KG1 (cell line): ENCODE measurements around the gene NOS3.
"Not testable (repeated sequence)": the region's sequence is repeated elsewhere in the genome, so short reads cannot be mapped to it uniquely, and the experiment has no call there.

Source experiments
- DNase-seq: peaks from one replicate; lab custom pipeline; 2025; lab: John Stamatoyannopoulos, UW

NOS3 gene

GRCh38 chr7:151000897-151001495 is 10.2 kb downstream of the NOS3 start:
- DNase-seq, result no peak

DNA sequence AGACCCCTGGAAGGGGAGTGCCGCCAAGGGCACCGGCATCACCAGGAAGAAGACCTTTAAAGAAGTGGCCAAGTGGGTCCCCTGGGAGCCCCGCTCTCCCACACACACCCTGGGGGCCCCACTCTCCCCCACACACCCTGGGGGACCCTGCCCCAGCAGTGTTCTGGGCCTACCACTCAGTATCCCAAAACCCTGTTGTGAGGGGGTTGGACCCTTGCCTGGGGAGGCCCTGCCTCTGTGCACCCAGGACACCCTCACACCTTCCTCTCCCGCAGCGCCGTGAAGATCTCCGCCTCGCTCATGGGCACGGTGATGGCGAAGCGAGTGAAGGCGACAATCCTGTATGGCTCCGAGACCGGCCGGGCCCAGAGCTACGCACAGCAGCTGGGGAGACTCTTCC is 10.7 kb downstream of the NOS3 start:
- DNase-seq, result no peak

- DNase-seq, result no peak
Observed at GRCh38 chr7:151003572-151003971, 12.8 kb downstream of the NOS3 start.

- no peak for DNase-seq
Observed at GRCh38 chr7:151005566-151005965, 14.7 kb downstream of the NOS3 start.

DNA sequence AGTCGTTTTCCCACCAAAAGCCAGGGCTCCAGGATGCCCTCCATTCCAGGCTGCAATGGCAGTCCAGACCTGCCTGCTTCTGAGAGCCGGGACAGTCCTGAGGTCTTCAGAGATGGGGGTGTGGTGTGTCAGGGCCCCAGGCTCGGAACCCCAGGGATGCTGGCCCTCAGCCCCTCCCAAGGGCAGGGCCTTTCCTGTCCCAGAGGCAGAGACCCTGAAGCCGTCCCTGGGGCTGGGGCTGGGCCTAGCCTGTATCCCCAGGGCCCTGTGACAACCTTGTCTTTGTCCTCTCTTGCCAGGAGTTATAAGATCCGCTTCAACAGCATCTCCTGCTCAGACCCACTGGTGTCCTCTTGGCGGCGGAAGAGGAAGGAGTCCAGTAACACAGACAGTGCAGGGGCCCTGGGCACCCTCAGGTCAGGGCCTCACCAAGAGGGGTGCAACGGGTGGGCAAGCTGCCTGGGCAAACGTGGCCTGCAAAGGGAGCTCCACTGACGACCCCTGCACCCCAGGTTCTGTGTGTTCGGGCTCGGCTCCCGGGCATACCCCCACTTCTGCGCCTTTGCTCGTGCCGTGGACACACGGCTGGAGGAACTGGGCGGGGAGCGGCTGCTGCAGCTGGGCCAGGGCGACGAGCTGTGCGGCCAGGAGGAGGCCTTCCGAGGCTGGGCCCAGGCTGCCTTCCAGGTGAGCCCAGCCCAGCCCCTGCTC is 15.9 kb downstream of the NOS3 start:
- no peak for DNase-seq

DNA sequence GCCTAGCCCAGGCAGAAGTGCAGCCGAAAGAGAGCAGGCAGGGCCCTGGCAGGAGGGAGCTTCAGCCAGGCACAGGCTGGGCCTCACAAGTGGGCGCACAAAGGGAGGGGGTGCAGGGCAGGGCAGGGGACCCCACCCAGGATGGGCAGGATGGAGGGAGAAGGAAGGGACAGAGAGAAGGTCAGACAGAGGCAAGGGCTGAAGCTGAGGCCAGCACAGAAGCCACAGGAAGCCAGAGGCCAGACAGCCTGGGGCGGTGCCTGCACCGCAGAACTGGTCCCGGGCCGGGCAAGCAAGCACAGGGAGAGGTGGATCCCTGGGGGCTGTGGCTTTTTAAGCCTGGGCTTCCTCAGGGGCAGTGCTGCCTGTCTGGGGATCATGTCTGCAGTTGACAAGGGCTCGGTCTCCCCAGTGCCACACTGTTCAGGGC is 16.7 kb downstream of the NOS3 start:
- DNase-seq, result no peak

GRCh38 chr7:151008143-151008510 is 17.3 kb downstream of the NOS3 start:
- DNase-seq, result no peak

- DNase-seq, result no peak
Observed at GRCh38 chr7:151008511-151009323, 17.9 kb downstream of the NOS3 start.

DNA sequence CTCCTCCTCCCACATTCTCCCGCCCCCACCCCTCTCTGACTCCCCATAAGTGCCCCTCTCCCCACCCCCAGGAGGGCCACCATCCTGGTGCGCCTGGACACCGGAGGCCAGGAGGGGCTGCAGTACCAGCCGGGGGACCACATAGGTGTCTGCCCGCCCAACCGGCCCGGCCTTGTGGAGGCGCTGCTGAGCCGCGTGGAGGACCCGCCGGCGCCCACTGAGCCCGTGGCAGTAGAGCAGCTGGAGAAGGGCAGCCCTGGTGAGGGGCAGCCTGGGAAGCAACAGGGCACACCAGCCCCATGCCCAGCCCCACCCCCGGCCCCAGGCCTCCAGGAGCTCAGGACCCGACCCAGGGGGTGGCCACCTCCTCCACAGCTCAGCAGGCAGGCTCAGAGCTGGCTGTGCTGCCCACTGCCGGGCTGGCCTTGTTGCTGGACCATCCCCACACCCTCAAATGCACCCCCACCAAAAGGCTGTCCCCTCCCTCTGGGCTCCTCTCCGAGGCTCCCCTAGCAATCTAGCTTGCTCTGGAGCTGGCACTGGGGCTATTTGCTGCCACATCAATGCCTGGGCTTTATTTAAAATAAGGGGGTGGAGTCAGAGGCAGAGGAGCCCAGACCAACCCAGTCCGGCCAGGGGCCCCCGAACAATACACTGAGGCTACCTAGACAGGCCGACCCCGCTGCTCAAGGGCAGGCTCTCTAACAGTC is 18.7 kb downstream of the NOS3 start:
- DNase-seq, result no peak

- no peak for DNase-seq
Observed at GRCh38 chr7:151010037-151010306, 19.2 kb downstream of the NOS3 start.

GRCh38 chr7:151010307-151011096 is 19.7 kb downstream of the NOS3 start:
- no peak for DNase-seq

- DNase-seq, result no peak
Observed at GRCh38 chr7:151011097-151011409, 20.2 kb downstream of the NOS3 start.

DNA sequence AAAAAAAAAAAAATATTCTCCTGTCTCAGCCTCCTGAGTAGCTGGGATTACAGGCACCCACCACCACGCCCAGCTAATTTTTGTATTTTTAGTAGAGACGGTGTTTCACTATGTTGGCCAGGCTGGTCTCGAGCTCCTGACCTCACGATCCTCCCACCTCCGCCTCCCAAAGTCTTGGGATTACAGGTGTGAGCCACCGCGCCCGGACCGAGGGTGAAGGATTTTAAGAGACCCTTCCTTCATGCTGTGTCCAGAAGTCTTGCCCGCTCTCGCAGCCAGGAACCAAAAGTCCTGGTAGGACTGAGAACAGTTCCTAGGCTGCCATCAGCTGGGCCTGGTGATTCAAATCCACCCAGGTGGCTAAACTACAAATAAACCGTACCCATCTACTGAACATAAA is 20.8 kb downstream of the NOS3 start:
- DNase-seq, result not testable (repeated sequence)

DNA sequence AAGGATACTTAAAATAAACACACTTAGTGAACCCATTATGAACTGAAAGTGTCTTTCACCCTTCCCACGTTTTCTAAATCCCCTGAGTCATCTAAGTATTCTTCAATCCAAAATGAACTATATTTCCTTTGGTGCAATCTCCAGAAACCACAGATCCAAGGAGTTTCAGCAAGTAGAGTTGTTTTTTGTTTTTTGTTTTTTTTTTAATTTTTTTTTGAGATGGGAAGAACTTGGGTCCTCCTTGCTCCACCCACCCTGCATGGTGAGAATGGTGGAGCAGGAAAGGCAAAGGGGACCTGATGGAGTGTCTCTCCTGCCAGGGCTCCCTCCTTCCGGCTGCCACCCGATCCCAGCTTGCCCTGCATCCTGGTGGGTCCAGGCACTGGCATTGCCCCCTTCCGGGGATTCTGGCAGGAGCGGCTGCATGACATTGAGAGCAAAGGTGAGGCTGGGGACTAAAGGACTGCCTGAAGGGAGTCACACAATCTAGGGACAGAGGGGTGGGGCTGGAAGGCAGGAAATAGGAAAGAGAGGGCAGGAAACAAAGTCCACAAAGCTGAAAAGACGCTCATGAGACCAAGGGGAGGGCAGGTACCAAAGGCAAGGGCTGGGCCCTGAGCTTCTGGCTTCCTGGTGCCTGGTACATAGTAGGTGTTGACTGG is 21.3 kb downstream of the NOS3 start:
- DNase-seq, result no peak

DNA sequence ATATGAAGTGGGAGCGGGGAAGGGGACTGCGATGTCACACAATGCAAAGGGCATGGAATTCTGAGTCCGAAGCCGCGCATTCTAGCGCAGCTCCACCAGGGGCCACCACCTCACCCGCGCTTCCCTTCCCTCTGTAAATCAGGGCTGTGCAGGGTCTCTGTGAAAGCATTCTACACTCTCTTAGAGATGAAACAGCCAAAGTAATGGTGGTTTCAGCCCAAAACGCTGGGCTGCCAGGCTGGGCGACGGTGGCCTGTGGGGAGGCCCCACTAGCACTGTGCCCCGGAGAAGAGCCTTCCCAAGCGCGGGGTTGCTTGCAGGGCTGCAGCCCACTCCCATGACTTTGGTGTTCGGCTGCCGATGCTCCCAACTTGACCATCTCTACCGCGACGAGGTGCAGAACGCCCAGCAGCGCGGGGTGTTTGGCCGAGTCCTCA is 22.1 kb downstream of the NOS3 start:
- DNase-seq, result no peak

- DNase-seq, result no peak
Observed at GRCh38 chr7:151013356-151013732, 22.5 kb downstream of the NOS3 start.

GRCh38 chr7:151013733-151014497 is 23.1 kb downstream of the NOS3 start:
- DNase-seq, result no peak

GRCh38 chr7:151014950-151015349 is 24.1 kb downstream of the NOS3 start:
- no peak for DNase-seq

DNA sequence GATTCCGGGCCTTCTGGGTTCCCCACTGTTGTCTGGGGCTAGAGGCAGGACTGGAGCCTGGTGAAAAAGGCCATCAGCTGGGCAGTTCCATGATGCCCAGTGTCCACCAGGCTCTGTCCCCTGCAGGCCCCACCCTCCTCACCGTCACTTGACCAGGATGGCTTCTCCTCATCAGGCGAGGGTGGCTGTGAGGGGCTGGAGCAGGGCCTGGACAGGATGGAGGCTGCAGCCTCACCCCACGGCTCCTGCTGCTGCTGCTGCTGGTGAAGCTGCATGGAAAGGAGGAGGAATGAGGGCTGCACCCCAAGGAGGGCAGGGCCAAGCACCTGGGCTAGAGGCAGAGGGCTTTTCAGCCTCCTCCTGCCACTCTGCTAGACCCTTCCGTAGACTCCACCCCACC is 25.1 kb downstream of the NOS3 start:
- no peak for DNase-seq

DNA sequence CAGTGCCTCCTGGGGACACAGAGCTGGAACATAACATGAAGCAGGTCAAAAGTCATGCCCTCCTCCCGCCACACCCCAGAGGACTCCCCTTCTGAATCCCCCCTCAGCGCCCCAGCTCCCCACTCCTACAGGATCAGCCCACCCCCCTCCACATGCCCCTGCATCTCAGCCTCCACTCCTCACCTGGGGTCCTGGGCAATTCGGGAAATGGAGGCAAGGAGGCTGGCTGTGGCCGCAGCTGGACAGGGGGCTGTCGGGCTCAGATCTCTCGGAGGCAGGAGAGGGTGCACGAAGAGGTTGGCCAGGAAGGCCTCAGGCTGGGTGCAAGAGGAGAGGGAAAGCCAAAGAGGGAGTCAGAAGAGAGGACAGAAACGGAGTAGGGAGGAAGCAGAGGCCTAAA is 25.7 kb downstream of the NOS3 start:
- DNase-seq, result no peak

GRCh38 chr7:151016942-151017341 is 26.1 kb downstream of the NOS3 start:
- DNase-seq, result no peak
